ENCODE results near the gene NFATC4. TPM values are rescaled to one million over a fixed set of nuclear protein-coding genes. Genes with fewer than 3 reads are reported as not detected.

NFATC4 gene
- total RNA-seq, 1 donor from 2014 or later = 44.3 TPM

GRCh38 chr14:24415421-24416253 lies 47.7 kb downstream of the NFATC4 start:
- H3K27ac Mint-ChIP-seq (ENCODE audit: unreplicated experiment) = no peak overlapping the region
- H3K9me3 Mint-ChIP-seq = no peaks in the 10 kb centered on the region
- no peak for DNase-seq (ENCODE audit: low read depth, low spot score)
- peaks cover 9% of the 10 kb centered on the region for H3K27me3 Mint-ChIP-seq (ENCODE audit: low read depth)
- no peaks in the 10 kb centered on the region for H3K36me3 Mint-ChIP-seq (ENCODE audit: low read depth)
- no peak for TF ChIP-seq CTCF (conservative IDR thresholded peaks at IDR 0.05)
- H3K4me3 Mint-ChIP-seq = no peak overlapping the region
- H3K4me1 Mint-ChIP-seq = no peaks in the 10 kb centered on the region

- Mint-ChIP-seq H3K27ac (ENCODE audit: unreplicated experiment) (no peak overlapping the region), H3K4me1 (no peaks in the 10 kb centered on the region), H3K4me3 (no peak overlapping the region), H3K36me3 (ENCODE audit: low read depth) (no peaks in the 10 kb centered on the region), H3K27me3 (ENCODE audit: low read depth) (peaks cover 9% of the 10 kb centered on the region), H3K9me3 (no peaks in the 10 kb centered on the region)
- no peak for DNase-seq (ENCODE audit: low read depth, low spot score)
- no peak for TF ChIP-seq CTCF (conservative IDR thresholded peaks at IDR 0.05)
Measured at GRCh38 chr14:24416254-24416931, 48.4 kb downstream of the NFATC4 start.

GRCh38 chr14:24416932-24417619 lies 49.1 kb downstream of the NFATC4 start:
- Mint-ChIP-seq H3K27ac (ENCODE audit: unreplicated experiment) (no peak overlapping the region), H3K4me3 (no peak overlapping the region), H3K4me1 (no peaks in the 10 kb centered on the region), H3K36me3 (ENCODE audit: low read depth) (no peaks in the 10 kb centered on the region), H3K9me3 (no peaks in the 10 kb centered on the region), H3K27me3 (ENCODE audit: low read depth) (peaks cover 9% of the 10 kb centered on the region)
- TF ChIP-seq CTCF (conservative IDR thresholded peaks at IDR 0.05) = no peak
- no peak for DNase-seq (ENCODE audit: low read depth, low spot score)

GRCh38 chr14:24417832-24418491 lies 50.0 kb downstream of the NFATC4 start:
- Mint-ChIP-seq H3K9me3 (no peaks in the 10 kb centered on the region), H3K27ac (ENCODE audit: unreplicated experiment) (no peak overlapping the region), H3K27me3 (ENCODE audit: low read depth) (peaks cover 9% of the 10 kb centered on the region), H3K4me1 (no peaks in the 10 kb centered on the region), H3K36me3 (ENCODE audit: low read depth) (no peaks in the 10 kb centered on the region), H3K4me3 (no peak overlapping the region)
- TF ChIP-seq CTCF (conservative IDR thresholded peaks at IDR 0.05) = no peak
- no peak for DNase-seq (ENCODE audit: low read depth, low spot score)

- H3K4me1 Mint-ChIP-seq = no peaks in the 10 kb centered on the region
- DNase-seq (ENCODE audit: low read depth, low spot score) = no peak
- no peaks in the 10 kb centered on the region for H3K9me3 Mint-ChIP-seq
- no peak for TF ChIP-seq CTCF (conservative IDR thresholded peaks at IDR 0.05)
- H3K27me3 Mint-ChIP-seq (ENCODE audit: low read depth) = peaks cover 9% of the 10 kb centered on the region
- no peak overlapping the region for H3K4me3 Mint-ChIP-seq
- no peak overlapping the region for H3K27ac Mint-ChIP-seq (ENCODE audit: unreplicated experiment)
- no peaks in the 10 kb centered on the region for H3K36me3 Mint-ChIP-seq (ENCODE audit: low read depth)
Measured at GRCh38 chr14:24418492-24418873, 50.5 kb downstream of the NFATC4 start.

All from neural crest cell (in vitro differentiated cells).